Mesodermal cell (in vitro differentiated cells): Measurements from ENCODE around the gene VSTM5.
"Not testable (repeated sequence)": the region's sequence is repeated elsewhere in the genome, so short reads cannot be mapped to it uniquely, and the experiment has no call there.

Source experiments
- H3K27ac ChIP-seq: 2 replicates; pipeline ENCODE4 v1.7.0; 2013; ENCODE audit warnings: mild to moderate bottlenecking, low read depth, low read length, moderate library complexity; ENCODE audit not compliant: severe bottlenecking
- H3K36me3 ChIP-seq: 2 replicates; pipeline ENCODE4 v1.7.1; 2013; ENCODE audit warnings: mild to moderate bottlenecking, low read length, moderate library complexity; ENCODE audit not compliant: control insufficient read depth, insufficient read depth
- H3K4me1 ChIP-seq: one replicate; pipeline ENCODE4 v1.7.1; 2013; ENCODE audit warnings: mild to moderate bottlenecking, low read length; ENCODE audit not compliant: insufficient read depth, control insufficient read depth, poor library complexity, severe bottlenecking
- H3K4me3 ChIP-seq: 2 replicates; pipeline ENCODE4 v1.7.0; 2013; ENCODE audit warnings: low read length, control low read depth, mild to moderate bottlenecking; ENCODE audit not compliant: insufficient read depth, poor library complexity, severe bottlenecking; ENCODE audit errors: extremely low read depth
- H3K9me3 ChIP-seq: 2 replicates; pipeline ENCODE4 v1.7.1; 2013; ENCODE audit warnings: mild to moderate bottlenecking, low read length, moderate library complexity; ENCODE audit not compliant: control insufficient read depth
- WGBS, 2 experiments: methylation state at CpG; one replicate each; pipeline ENCODE4 v1.1.5; 2013; ENCODE audit warnings: missing lambda C conversion rate in 2 of 2; ENCODE audit not compliant: insufficient coverage in 2 of 2; 5-methylcytosine and 5-hydroxymethylcytosine counted together

VSTM5 gene

GRCh38 chr11:93791493-93791892 lies 58.9 kb downstream of the VSTM5 start:
- Histone ChIP-seq H3K9me3 (no peaks in the 10 kb centered on the region), H3K4me1 (no peaks in the 10 kb centered on the region), H3K27ac (no peak overlapping the region), H3K36me3 (peaks cover 90% of the 10 kb centered on the region), H3K4me3 (no peak overlapping the region)
- WGBS, 2 experiments: 94 to 100% methylated on average over 1 to 2 of the region's 5 CpGs

DNA sequence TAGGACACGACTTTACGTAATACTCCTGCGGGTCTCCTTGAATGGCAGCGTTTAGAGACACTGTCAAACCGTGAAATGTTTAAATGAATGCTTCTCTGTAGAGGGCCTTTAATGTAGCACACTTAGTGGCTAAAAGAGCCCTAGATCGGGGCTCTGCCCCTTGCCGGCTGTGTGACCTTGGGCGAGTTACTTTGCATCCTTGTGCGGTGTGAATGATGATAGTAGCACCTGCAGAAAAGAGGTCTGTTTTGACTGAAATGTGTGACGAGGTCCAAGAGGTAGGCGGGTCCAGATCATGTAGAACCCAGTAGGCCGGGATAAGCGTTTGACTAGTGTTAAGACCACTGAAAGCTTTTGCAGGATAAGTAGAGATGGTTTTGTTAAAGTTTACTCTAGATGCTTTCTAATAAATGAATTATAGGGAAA lies 65.5 kb downstream of the VSTM5 start:
- H3K4me1 ChIP-seq: peaks cover 3% of the 10 kb centered on the region
- peak overlapping the region; percentile 98 for H3K4me3 ChIP-seq
- 1 to 2% methylated on average over 13 of the region's 13 CpGs for WGBS, 2 experiments
- H3K36me3 ChIP-seq: peaks cover 33% of the 10 kb centered on the region
- no peaks in the 10 kb centered on the region for H3K9me3 ChIP-seq
- peak overlapping the region; percentile 98 for H3K27ac ChIP-seq

DNA sequence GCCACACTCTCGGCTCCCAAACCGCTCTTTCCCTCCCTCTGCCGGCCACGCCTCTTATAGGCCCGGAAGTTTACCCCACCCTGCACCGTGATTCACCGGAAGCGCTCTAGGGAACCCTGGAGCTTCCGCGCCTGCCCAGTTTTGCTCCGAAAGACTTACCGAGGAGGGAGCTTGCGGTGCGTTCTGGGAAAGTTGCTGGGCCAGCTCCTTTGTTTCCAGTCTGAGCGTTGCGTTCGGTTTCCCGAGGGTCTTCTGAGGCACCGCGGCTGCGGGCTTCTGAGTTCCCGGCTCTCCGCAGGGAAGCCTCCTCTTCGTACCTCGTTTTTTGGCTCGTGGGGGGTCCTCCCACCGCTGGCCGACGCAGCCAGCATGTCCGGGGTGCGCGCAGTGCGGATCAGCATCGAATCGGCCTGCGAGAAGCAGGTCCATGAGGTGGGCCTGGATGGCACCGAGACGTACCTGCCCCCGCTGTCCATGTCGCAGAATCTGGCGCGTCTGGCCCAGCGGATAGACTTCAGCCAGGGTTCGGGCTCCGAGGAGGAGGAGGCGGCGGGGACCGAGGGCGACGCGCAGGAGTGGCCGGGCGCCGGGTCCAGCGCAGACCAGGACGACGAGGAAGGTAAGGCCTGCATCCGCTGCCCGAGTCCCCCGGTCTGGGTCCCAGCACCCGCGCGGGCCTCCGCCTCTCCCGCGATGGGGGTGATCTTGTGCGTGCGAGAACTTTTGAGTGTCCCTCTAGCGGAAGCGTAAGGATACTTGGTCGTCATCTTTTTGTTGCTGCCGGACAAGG lies 66.1 kb downstream of the VSTM5 start, which contains the start of gene MED17:
TSS of gene MED17 (plus strand) at position 138 of the 790 bp plus-strand sequence. CDS start at position 370, 232 bp downstream.
- peaks cover 3% of the 10 kb centered on the region for H3K4me1 ChIP-seq
- WGBS, 2 experiments: 0% methylated on average over 67 to 68 of the region's 72 CpGs

DNA sequence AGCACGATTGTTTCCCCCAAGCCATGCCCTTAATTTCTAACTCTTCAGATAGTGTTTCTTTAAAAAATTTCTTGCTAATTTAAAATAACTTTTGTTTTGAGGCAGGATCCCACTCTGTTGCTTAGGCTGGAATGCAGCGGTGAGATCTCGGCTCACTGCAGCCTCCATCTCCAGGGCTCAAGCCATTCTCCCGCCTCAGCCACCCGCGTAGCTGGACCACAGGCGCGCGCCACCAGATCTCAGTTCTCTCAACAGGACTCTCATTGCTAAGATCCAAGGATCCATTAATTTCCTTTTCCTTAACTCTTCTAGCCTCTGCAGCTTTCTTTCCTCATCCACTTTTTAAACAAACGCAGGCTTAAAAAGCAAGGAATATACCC lies 66.7 kb downstream of the VSTM5 start:
- WGBS, 2 experiments: 0 to 1% methylated on average over 9 of the region's 10 CpGs

More for the DNA sequence above, 66.1 kb downstream of the VSTM5 start, which contains the start of gene MED17:
- H3K4me3 ChIP-seq: peak within 1 kb of the TSS; percentile 98
- peaks cover 27% of the 10 kb centered on the region for H3K36me3 ChIP-seq
- H3K9me3 ChIP-seq: no peaks in the 10 kb centered on the region
- H3K27ac ChIP-seq: peak within 1 kb of the TSS; percentile 98

GRCh38 chr11:93783362-93783761 lies 67.1 kb downstream of the VSTM5 start:
- 79 to 88% methylated on average over 2 to 3 of the region's 7 CpGs for WGBS, 2 experiments

More for the DNA sequence above, 66.7 kb downstream of the VSTM5 start:
- peaks cover 3% of the 10 kb centered on the region for H3K4me1 ChIP-seq
- H3K9me3 ChIP-seq: no peaks in the 10 kb centered on the region
- H3K27ac ChIP-seq: peak overlapping the region; percentile 98
- peak overlapping the region; percentile 98 for H3K4me3 ChIP-seq
- H3K36me3 ChIP-seq: peaks cover 21% of the 10 kb centered on the region

GRCh38 chr11:93775289-93775688 lies 75.1 kb downstream of the VSTM5 start:
- no peak overlapping the region for H3K4me3 ChIP-seq
- no peaks in the 10 kb centered on the region for H3K4me1 ChIP-seq
- WGBS, 2 experiments: no CpG with 5 or more reads among the region's 2 CpGs
- no peaks in the 10 kb centered on the region for H3K36me3 ChIP-seq
- no peak overlapping the region for H3K27ac ChIP-seq
- H3K9me3 ChIP-seq: no peaks in the 10 kb centered on the region

More at GRCh38 chr11:93783362-93783761, 67.1 kb downstream of the VSTM5 start:
- no peaks in the 10 kb centered on the region for H3K9me3 ChIP-seq
- H3K4me3 ChIP-seq: peak overlapping the region; percentile 98
- peaks cover 18% of the 10 kb centered on the region for H3K36me3 ChIP-seq
- H3K27ac ChIP-seq: no peak overlapping the region
- H3K4me1 ChIP-seq: peaks cover 3% of the 10 kb centered on the region

DNA sequence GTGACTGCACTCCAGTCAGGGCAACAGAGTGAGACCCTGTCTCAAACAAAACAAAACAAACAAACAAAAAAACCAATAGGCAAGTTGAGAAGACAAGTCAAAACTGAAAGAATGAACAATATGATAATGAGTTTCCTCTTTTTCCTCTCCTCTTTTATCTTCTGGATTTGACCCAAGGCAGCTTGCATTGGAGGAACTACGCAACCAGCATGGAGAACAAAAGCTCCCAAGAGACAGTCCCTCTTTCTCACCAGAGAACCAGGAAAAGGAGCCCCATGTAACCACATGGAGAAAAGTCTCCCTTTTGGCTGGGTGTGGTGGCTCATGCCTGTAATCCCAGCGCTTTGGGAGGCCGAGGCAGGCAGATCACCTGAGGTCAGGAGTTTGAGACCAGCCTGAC lies 75.9 kb downstream of the VSTM5 start:
- 100% methylated on average over 1 of the region's 3 CpGs for WGBS, 2 experiments
- not testable (repeated sequence) for H3K9me3 ChIP-seq, H3K4me1 ChIP-seq, H3K36me3 ChIP-seq, H3K4me3 ChIP-seq, H3K27ac ChIP-seq

GRCh38 chr11:93773601-93774200 lies 76.7 kb downstream of the VSTM5 start:
- Histone ChIP-seq H3K27ac (no peak overlapping the region), H3K36me3 (no peaks in the 10 kb centered on the region), H3K4me1 (no peaks in the 10 kb centered on the region), H3K4me3 (no peak overlapping the region), H3K9me3 (no peaks in the 10 kb centered on the region)
- 84 to 91% methylated on average over 8 to 9 of the region's 10 CpGs for whole genome bisulfite sequencing, 2 experiments

- Histone ChIP-seq H3K9me3 (no peaks in the 10 kb centered on the region), H3K36me3 (no peaks in the 10 kb centered on the region), H3K4me1 (no peaks in the 10 kb centered on the region), H3K4me3 (no peak overlapping the region), H3K27ac (no peak overlapping the region)
- WGBS, 2 experiments: 82 to 94% methylated on average over 2 of the region's 3 CpGs
Measured at GRCh38 chr11:93773045-93773477, 77.4 kb downstream of the VSTM5 start.

GRCh38 chr11:93772123-93772522 lies 78.3 kb downstream of the VSTM5 start:
- H3K4me1 ChIP-seq: no peaks in the 10 kb centered on the region
- H3K36me3 ChIP-seq: no peaks in the 10 kb centered on the region
- H3K4me3 ChIP-seq: no peak overlapping the region
- WGBS, 2 experiments: 94 to 97% methylated on average over 3 of the region's 4 CpGs
- H3K27ac ChIP-seq: no peak overlapping the region
- H3K9me3 ChIP-seq: no peaks in the 10 kb centered on the region

GRCh38 chr11:93770160-93770559 lies 80.3 kb downstream of the VSTM5 start:
- Histone ChIP-seq H3K27ac (no peak overlapping the region), H3K36me3 (no peaks in the 10 kb centered on the region), H3K9me3 (no peaks in the 10 kb centered on the region), H3K4me1 (no peaks in the 10 kb centered on the region), H3K4me3 (no peak overlapping the region)
- 78 to 82% methylated on average over 1 of the region's 1 CpG for WGBS, 2 experiments
